GM19467 (cell line): ENCODE results near the gene INPP4A.

Source experiments
- ATAC-seq: cut with Tn5 transposase; IDR thresholded peaks from one replicate; pipeline ENCODE4 v1.9.1; 2021; ENCODE audit warnings: mild to moderate bottlenecking, moderate library complexity; ENCODE audit not compliant: unreplicated experiment

Gene INPP4A

GRCh38 chr2:98558852-98559530 lies 114.3 kb downstream of the INPP4A start:
- ATAC-seq = no peak

GRCh38 chr2:98559581-98559980 lies 114.9 kb downstream of the INPP4A start:
- no peak for ATAC-seq

GRCh38 chr2:98560256-98560771 lies 115.7 kb downstream of the INPP4A start:
- no peak for ATAC-seq

GRCh38 chr2:98561018-98561417 lies 116.4 kb downstream of the INPP4A start:
- ATAC-seq = no peak

- ATAC-seq = no peak
Measured at GRCh38 chr2:98561902-98562695, 117.4 kb downstream of the INPP4A start.

- no peak for ATAC-seq
Measured at GRCh38 chr2:98563394-98563793, 118.7 kb downstream of the INPP4A start.

- ATAC-seq = no peak
Measured at GRCh38 chr2:98564541-98565132, 120.0 kb downstream of the INPP4A start.

- no peak for ATAC-seq
Measured at GRCh38 chr2:98565286-98565860, 120.7 kb downstream of the INPP4A start.

GRCh38 chr2:98565941-98566340 lies 121.3 kb downstream of the INPP4A start:
- no peak for ATAC-seq

GRCh38 chr2:98568161-98568956 lies 123.7 kb downstream of the INPP4A start:
- no peak for ATAC-seq

- ATAC-seq = no peak
Measured at GRCh38 chr2:98569197-98569793, 124.6 kb downstream of the INPP4A start.

- no peak for ATAC-seq
Measured at GRCh38 chr2:98569915-98570314, 125.3 kb downstream of the INPP4A start.

GRCh38 chr2:98570356-98570755 lies 125.7 kb downstream of the INPP4A start:
- ATAC-seq = no peak

GRCh38 chr2:98571121-98571701 lies 126.6 kb downstream of the INPP4A start:
- no peak for ATAC-seq

- ATAC-seq = no peak
Measured at GRCh38 chr2:98571796-98572195, 127.1 kb downstream of the INPP4A start.

- ATAC-seq = no peak
Measured at GRCh38 chr2:98572211-98572610, 127.6 kb downstream of the INPP4A start.

- ATAC-seq = no peak
Measured at GRCh38 chr2:98572676-98573075, 128.0 kb downstream of the INPP4A start.

GRCh38 chr2:98573426-98573825 lies 128.8 kb downstream of the INPP4A start:
- ATAC-seq = no peak

- no peak for ATAC-seq
Measured at GRCh38 chr2:98576666-98577312, 132.1 kb downstream of the INPP4A start.
